GM23338 (cell line): Measurements from ENCODE around the gene THBS3. TPM values are rescaled to one million over a fixed set of nuclear protein-coding genes. Genes with fewer than 3 reads are reported as not detected.

Source experiments
- ATAC-seq: fragments of 200-7000 bp; cut with Tn5 transposase; 3 replicates; pipeline ENCODE4 v1.9.1; 2020
- DNase-seq: peaks from one replicate; pipeline ENCODE4 v3.0.0-alpha.2; 2015; ENCODE audit warnings: low spot score
- H2AFZ ChIP-seq: fragments of 200-600 bp; sonication (generic); 2 replicates; pipeline ENCODE4 v1.8.0; 2016; ENCODE audit warnings: antibody characterized with exemption, mild to moderate bottlenecking, moderate library complexity
- H3F3A ChIP-seq: fragments of 200-600 bp; sonication (generic); replicated peaks from 2 replicates; pipeline ENCODE4 v1.8.0; 2017; ENCODE audit warnings: antibody characterized with exemption, mixed run types, low read depth
- H3K27ac ChIP-seq: fragments of 200-600 bp; sonication (generic); 2 replicates; pipeline ENCODE4 v1.6.1; 2016; ENCODE audit warnings: low read depth
- H3K27me3 ChIP-seq: fragments of 200-600 bp; sonication (generic); 2 replicates; pipeline ENCODE4 v1.8.0; 2016; ENCODE audit warnings: mild to moderate bottlenecking, mixed run types, moderate library complexity; ENCODE audit not compliant: insufficient read depth
- H3K36me3 ChIP-seq: fragments of 200-600 bp; sonication (generic); 2 replicates; pipeline ENCODE4 v1.8.0; 2016; ENCODE audit warnings: mild to moderate bottlenecking; ENCODE audit not compliant: insufficient read depth
- H3K4me1 ChIP-seq: fragments of 200-600 bp; sonication (generic); 2 replicates; pipeline ENCODE4 v1.8.0; 2016; ENCODE audit warnings: mild to moderate bottlenecking, moderate library complexity; ENCODE audit not compliant: insufficient read depth
- H3K4me2 ChIP-seq: fragments of 200-600 bp; sonication (generic); 2 replicates; pipeline ENCODE4 v1.7.1; 2017; ENCODE audit warnings: mixed run types
- H3K4me3 ChIP-seq: fragments of 200-600 bp; sonication (generic); 2 replicates; pipeline ENCODE4 v1.6.1; 2016; ENCODE audit warnings: mixed run types
- H3K79me2 ChIP-seq: fragments of 200-600 bp; sonication (generic); replicated peaks from 2 replicates; pipeline ENCODE4 v1.8.0; 2017; ENCODE audit warnings: mild to moderate bottlenecking; ENCODE audit not compliant: insufficient read depth
- H3K9me2 ChIP-seq: fragments of 200-600 bp; sonication (generic); 2 replicates; pipeline ENCODE4 v1.8.0; 2017; ENCODE audit not compliant: insufficient read depth
- H4K20me1 ChIP-seq: fragments of 200-600 bp; sonication (generic); replicated peaks from 2 replicates; pipeline ENCODE4 v1.8.0; 2017; ENCODE audit warnings: mild to moderate bottlenecking; ENCODE audit not compliant: insufficient read depth
- H3K27ac Mint-ChIP-seq: 2 replicates; pipeline ENCODE4 v1.8.0; 2020; ENCODE audit warnings: inconsistent platforms, mild to moderate bottlenecking, moderate library complexity, mixed read lengths
- H3K27me3 Mint-ChIP-seq: 3 replicates; pipeline ENCODE4 v1.8.0; 2022; ENCODE audit warnings: low read depth, mild to moderate bottlenecking, moderate library complexity, mixed read lengths, inconsistent platforms; ENCODE audit not compliant: insufficient read depth, poor library complexity
- H3K36me3 Mint-ChIP-seq: 3 replicates; pipeline ENCODE4 v1.8.0; 2021; ENCODE audit warnings: low read depth, mild to moderate bottlenecking, inconsistent platforms, moderate library complexity, mixed read lengths
- H3K4me1 Mint-ChIP-seq: 3 replicates; pipeline ENCODE4 v1.8.0; 2020; ENCODE audit warnings: mild to moderate bottlenecking, inconsistent platforms, mixed read lengths
- H3K4me3 Mint-ChIP-seq: 3 replicates; pipeline ENCODE4 v1.8.0; 2021; ENCODE audit warnings: moderate library complexity, mild to moderate bottlenecking, inconsistent platforms, mixed read lengths
- H3K9me3 Mint-ChIP-seq: 3 replicates; pipeline ENCODE4 v1.8.0; 2020; ENCODE audit warnings: moderate library complexity, mild to moderate bottlenecking, inconsistent platforms, mixed read lengths
- CREB1 ChIP-seq: fragments of 250-450 bp; sonication (Bioruptor Pico); IDR thresholded peaks from 2 replicates; pipeline ENCODE4 v1.5.0; 2020; ENCODE audit warnings: low read depth, mild to moderate bottlenecking, moderate library complexity
- CTCF ChIP-seq, 2 experiments: fragments of 200-600 bp in 1 of 2; sonication (generic) in 1 of 2; conservative IDR thresholded peaks; 2 replicates each; pipeline versions ENCODE4 v1.5.1 to v1.6.1; 2016 to 2017; ENCODE audit warnings: antibody characterized with exemption in 2 of 2, low read depth in 2 of 2, mild to moderate bottlenecking in 2 of 2, moderate library complexity in 1 of 2
- EZH2 ChIP-seq: fragments of 200-600 bp; sonication (generic); IDR thresholded peaks from one replicate; pipeline ENCODE4 v1.8.0; 2017; ENCODE audit warnings: antibody characterized with exemption, mild to moderate bottlenecking, low read depth; ENCODE audit not compliant: unreplicated experiment
- EZH2phosphoT487 ChIP-seq: fragments of 200-600 bp; sonication (generic); IDR thresholded peaks from one replicate; pipeline ENCODE4 v1.8.1; 2018; ENCODE audit warnings: antibody characterized with exemption; ENCODE audit not compliant: unreplicated experiment
- JUNB ChIP-seq: IDR thresholded peaks from one replicate; pipeline ENCODE4 v1.6.1; 2016; ENCODE audit warnings: antibody characterized with exemption; ENCODE audit not compliant: unreplicated experiment
- NANOG ChIP-seq: IDR thresholded peaks from 2 replicates; pipeline ENCODE4 v1.6.1; 2016; ENCODE audit warnings: antibody characterized with exemption, borderline replicate concordance
- POLR2AphosphoS5 ChIP-seq: IDR thresholded peaks from 2 replicates; pipeline ENCODE4 v1.6.1; 2016; ENCODE audit warnings: antibody characterized with exemption, low read depth
- STAT1 ChIP-seq: IDR thresholded peaks from one replicate; pipeline ENCODE4 v1.6.1; 2016; ENCODE audit warnings: antibody characterized with exemption; ENCODE audit not compliant: unreplicated experiment
- ZNF114 ChIP-seq: fragments of 250-450 bp; sonication (Bioruptor Pico); IDR thresholded peaks from 2 replicates; pipeline ENCODE4 v1.5.0; 2020; ENCODE audit warnings: mild to moderate bottlenecking, moderate library complexity
- ZNF331 ChIP-seq: fragments of 250-450 bp; sonication (Bioruptor Pico); IDR thresholded peaks from 2 replicates; pipeline ENCODE4 v1.5.0; 2020; ENCODE audit warnings: low read depth, mild to moderate bottlenecking, moderate library complexity
- ZNF462 ChIP-seq: fragments of 250-450 bp; sonication (Bioruptor Pico); IDR thresholded peaks from 2 replicates; pipeline ENCODE4 v1.5.0; 2020; ENCODE audit warnings: mild to moderate bottlenecking, moderate library complexity
- polyA plus RNA-seq: library from polyadenylated mRNA; unstranded; fragments of >200 nt; fragmentation: Nextera tagmentation; extraction: Ambion mirVana; gene quantifications from 2 replicates; pipeline ENCODE4 v1.2.1, GENCODE V29; 2016
- total RNA-seq: library from RNA; depleted of rRNA; stranded (reverse); fragments of >200 nt; shearing (Covaris generic); gene quantifications from 2 replicates; pipeline ENCODE4 v1.2.3, GENCODE V29; 2014
- TF ChIP-seq, protein P1 (sequence below): IDR thresholded peaks from one replicate; pipeline ENCODE4 v1.6.1; 2018; ENCODE audit warnings: antibody characterized with exemption; ENCODE audit not compliant: unreplicated experiment
- TF ChIP-seq, protein P2 (sequence below): IDR thresholded peaks from 2 replicates; pipeline ENCODE4 v1.6.1; 2016; ENCODE audit warnings: antibody characterized with exemption

The THBS3 gene
- total and polyA plus RNA-seq, 2 experiments from 2014 or later: 1.2 to 4.3 TPM

DNA sequence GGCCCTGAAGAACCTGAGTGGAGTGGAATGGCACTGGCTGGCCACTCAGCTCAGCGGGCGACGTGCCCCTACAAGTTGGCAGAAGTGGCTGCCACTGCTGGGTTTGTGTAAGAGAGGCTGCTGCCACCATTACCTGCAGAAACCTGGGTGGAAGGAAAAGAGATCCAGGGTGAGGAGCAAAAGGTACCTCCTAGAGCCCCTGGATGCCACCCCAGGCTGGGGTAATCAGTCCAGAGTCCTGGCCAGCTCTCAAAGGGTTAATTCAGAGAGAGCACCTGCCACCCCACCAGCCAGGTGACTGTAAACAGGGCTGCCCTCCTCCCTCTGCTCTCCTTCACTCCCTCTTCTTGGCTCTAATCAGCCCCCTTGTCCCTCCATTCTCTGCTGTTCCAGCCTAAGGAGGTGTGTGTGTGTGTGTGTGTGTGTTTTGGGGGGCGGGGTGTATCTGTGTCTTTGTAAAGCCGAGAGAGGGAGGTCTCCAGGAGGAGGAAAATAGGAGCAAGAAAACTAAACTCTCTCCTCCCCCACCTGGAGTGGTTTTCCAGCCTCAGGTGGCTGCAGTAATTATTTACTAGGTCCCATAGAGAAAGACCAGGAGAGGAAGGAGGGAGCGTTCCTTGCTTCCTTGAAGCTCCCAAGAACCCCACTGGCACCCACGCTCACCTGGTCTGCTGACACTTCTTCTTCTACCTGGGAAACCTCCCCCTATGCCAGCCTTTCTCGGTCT lies 21.5 kb downstream of the THBS3 start:
- ATAC-seq (peak; percentile 61), DNase-seq (peak; percentile 48)
- 0 out of 3 replicates have a peak, but pooled peaks cover 2% of the 10 kb centered on the region for H3K9me3 Mint-ChIP-seq
- Histone ChIP-seq H3K27ac (no peak overlapping the region), H3F3A (0 out of 2 replicates have a peak, but pooled peaks cover 3% of the 10 kb centered on the region), H4K20me1 (no peaks in the 10 kb centered on the region), H3K4me3 (no peak overlapping the region), H3K27me3 (no peaks in the 10 kb centered on the region), H3K9me2 (no peaks in the 10 kb centered on the region), H3K79me2 (no peaks in the 10 kb centered on the region), H3K4me2 (peak overlapping the region; percentile 43; the same call in 1 of the 2 replicates), H3K4me1 (peaks cover 17% of the 10 kb centered on the region), H3K36me3 (no peaks in the 10 kb centered on the region), H2AFZ (no peak overlapping the region)
- peak overlapping the region; percentile 59 for H3K27ac Mint-ChIP-seq
- TF ChIP-seq NANOG (no peak), ZNF114 (CRISPR knock-in tag) (no peak), ZNF462 (CRISPR knock-in tag) (no peak), CTCF (conservative IDR thresholded peaks at IDR 0.05; ENCODE audit: low read depth in 2 of 2) (no peak), JUNB (no peak), ZNF331 (CRISPR knock-in tag) (no peak), STAT1 (no peak), POLR2AphosphoS5 (no peak), CREB1 (CRISPR knock-in tag) (no peak), EZH2 (no peak), EZH2phosphoT487 (no peak)
- TF ChIP-seq, protein P1, sequence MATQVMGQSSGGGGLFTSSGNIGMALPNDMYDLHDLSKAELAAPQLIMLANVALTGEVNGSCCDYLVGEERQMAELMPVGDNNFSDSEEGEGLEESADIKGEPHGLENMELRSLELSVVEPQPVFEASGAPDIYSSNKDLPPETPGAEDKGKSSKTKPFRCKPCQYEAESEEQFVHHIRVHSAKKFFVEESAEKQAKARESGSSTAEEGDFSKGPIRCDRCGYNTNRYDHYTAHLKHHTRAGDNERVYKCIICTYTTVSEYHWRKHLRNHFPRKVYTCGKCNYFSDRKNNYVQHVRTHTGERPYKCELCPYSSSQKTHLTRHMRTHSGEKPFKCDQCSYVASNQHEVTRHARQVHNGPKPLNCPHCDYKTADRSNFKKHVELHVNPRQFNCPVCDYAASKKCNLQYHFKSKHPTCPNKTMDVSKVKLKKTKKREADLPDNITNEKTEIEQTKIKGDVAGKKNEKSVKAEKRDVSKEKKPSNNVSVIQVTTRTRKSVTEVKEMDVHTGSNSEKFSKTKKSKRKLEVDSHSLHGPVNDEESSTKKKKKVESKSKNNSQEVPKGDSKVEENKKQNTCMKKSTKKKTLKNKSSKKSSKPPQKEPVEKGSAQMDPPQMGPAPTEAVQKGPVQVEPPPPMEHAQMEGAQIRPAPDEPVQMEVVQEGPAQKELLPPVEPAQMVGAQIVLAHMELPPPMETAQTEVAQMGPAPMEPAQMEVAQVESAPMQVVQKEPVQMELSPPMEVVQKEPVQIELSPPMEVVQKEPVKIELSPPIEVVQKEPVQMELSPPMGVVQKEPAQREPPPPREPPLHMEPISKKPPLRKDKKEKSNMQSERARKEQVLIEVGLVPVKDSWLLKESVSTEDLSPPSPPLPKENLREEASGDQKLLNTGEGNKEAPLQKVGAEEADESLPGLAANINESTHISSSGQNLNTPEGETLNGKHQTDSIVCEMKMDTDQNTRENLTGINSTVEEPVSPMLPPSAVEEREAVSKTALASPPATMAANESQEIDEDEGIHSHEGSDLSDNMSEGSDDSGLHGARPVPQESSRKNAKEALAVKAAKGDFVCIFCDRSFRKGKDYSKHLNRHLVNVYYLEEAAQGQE: no peak
- TF ChIP-seq, protein P2, sequence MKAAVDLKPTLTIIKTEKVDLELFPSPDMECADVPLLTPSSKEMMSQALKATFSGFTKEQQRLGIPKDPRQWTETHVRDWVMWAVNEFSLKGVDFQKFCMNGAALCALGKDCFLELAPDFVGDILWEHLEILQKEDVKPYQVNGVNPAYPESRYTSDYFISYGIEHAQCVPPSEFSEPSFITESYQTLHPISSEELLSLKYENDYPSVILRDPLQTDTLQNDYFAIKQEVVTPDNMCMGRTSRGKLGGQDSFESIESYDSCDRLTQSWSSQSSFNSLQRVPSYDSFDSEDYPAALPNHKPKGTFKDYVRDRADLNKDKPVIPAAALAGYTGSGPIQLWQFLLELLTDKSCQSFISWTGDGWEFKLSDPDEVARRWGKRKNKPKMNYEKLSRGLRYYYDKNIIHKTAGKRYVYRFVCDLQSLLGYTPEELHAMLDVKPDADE: no peak
- H3K36me3 Mint-ChIP-seq: peaks cover 22% of the 10 kb centered on the region
- peaks cover 30% of the 10 kb centered on the region for H3K4me1 Mint-ChIP-seq
- H3K4me3 Mint-ChIP-seq: peak overlapping the region; percentile 47
- peaks cover 20% of the 10 kb centered on the region for H3K27me3 Mint-ChIP-seq
